Measurements from ENCODE around the gene FRY.

FRY gene

DNA sequence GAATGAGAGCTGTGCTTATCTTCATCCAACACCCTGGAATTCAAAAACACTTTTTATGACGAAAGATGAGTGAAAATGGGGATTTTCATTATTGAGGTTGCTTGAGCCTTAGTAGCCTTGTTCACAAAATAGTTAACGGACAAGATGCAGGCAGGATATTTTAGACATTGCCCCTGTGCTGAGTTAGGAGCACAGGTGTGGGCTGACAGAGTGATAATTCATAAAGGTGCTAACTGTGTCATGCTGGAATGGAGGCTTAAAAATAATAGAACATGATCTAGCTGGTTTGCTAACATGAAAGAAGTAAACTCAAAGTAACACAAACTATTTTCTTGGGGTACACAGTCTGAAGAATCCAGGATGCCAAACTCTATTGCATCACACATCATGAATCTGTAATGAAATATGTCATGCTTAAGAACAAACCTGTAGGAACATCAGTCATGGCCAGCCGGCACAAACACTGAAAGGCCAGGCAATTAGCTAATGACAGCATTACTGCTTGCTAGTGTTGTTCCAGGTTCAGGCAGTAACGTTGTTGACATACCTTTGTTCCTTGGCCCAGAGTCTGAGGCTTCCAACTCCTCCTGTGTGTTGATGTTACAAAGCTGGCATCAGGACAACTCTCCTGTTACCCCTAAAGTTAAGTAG lies 55.3 kb downstream of the FRY start:
- no peaks in the 10 kb centered on the region for H3K9me3 ChIP-seq (ENCODE audit: control insufficient read depth, low read length)
- no peaks in the 10 kb centered on the region for H3K27me3 ChIP-seq (replicated peaks; ENCODE audit: control insufficient read depth, insufficient read depth, low read length)

DNA sequence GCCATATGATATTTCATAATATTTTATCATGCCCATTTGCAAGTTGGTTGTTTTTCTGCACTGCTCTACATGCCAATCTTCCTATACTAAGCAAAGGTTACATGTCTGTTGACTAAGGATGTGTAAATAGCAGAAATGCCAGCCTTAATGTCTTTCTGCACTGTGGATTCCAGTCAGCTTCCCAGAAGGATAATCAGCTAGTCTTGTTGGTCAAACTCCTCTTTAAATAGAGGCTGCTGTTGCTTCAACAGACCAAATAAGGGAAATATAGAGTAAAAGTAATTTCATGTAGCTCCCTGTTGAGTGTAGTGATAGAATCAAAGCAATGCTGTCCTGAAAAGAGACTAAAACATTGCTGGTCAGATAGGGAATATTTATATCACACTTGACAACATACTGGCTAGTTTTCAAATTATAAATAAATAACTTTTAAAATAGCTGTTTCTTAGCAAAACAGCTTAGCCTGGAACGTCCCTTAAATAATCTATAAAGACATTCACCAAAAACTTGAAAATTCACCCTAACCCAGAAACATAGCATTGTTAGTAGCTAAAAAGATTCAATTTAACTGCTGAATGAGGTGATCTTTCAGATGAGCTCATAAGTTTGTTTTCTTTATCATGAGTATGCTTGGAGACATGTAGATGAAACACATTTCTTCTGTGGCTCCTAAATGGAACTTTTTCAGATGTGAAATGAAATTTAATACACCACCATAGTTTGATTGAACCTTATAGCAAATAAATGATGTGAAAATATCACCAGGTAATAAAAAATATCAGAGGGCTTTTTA lies 56.6 kb downstream of the FRY start:
- Histone ChIP-seq H3K36me3 (ENCODE audit: control insufficient read depth, insufficient read depth, low read length, severe bottlenecking) (no peaks in the 10 kb centered on the region), H3K27me3 (replicated peaks; ENCODE audit: control insufficient read depth, insufficient read depth, low read length) (no peaks in the 10 kb centered on the region), H3K9me3 (ENCODE audit: control insufficient read depth, low read length) (no peaks in the 10 kb centered on the region), H3K4me3 (ENCODE audit: low read length) (no peak overlapping the region), H3K9ac (ENCODE audit: low read length) (no peak overlapping the region), H3K4me1 (ENCODE audit: control insufficient read depth, insufficient read depth, low read length) (peaks cover 12% of the 10 kb centered on the region)
- DNase-seq (ENCODE audit: low read depth) = peak; percentile 15

More for the DNA sequence above, 55.3 kb downstream of the FRY start:
- peak; percentile 16 for DNase-seq (ENCODE audit: low read depth)
- no peaks in the 10 kb centered on the region for H3K36me3 ChIP-seq (ENCODE audit: control insufficient read depth, insufficient read depth, low read length, severe bottlenecking)
- peaks cover 12% of the 10 kb centered on the region for H3K4me1 ChIP-seq (ENCODE audit: control insufficient read depth, insufficient read depth, low read length)
- no peak overlapping the region for H3K4me3 ChIP-seq (ENCODE audit: low read length)
- H3K9ac ChIP-seq (ENCODE audit: low read length) = no peak overlapping the region

DNA sequence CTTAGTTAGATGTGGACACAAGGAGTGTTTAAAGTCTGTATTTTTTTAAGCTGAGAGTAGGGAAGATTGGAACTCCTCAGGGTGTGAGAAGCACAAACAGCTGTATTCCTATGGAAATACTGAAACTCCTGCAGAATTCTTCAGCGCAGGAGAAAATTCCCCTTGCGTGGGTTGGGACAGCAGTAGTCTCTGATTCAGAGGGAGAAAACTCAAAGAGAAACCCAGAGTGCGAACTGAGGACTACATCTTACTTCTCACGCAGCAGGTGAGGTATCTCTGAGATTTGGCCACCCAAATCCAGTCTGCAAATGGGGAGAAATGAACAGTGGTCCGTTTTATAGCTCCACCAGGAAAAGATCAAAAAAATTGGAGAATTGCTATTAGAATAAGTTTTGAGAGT lies 60.9 kb downstream of the FRY start:
- Histone ChIP-seq H3K27me3 (replicated peaks; ENCODE audit: control insufficient read depth, insufficient read depth, low read length) (no peaks in the 10 kb centered on the region), H3K9me3 (ENCODE audit: control insufficient read depth, low read length) (no peaks in the 10 kb centered on the region), H3K9ac (ENCODE audit: low read length) (no peak overlapping the region), H3K4me1 (ENCODE audit: control insufficient read depth, insufficient read depth, low read length) (peaks cover 4% of the 10 kb centered on the region), H3K36me3 (ENCODE audit: control insufficient read depth, insufficient read depth, low read length, severe bottlenecking) (no peaks in the 10 kb centered on the region), H3K4me3 (ENCODE audit: low read length) (no peak overlapping the region)
- no peak for DNase-seq (ENCODE audit: low read depth)

DNA sequence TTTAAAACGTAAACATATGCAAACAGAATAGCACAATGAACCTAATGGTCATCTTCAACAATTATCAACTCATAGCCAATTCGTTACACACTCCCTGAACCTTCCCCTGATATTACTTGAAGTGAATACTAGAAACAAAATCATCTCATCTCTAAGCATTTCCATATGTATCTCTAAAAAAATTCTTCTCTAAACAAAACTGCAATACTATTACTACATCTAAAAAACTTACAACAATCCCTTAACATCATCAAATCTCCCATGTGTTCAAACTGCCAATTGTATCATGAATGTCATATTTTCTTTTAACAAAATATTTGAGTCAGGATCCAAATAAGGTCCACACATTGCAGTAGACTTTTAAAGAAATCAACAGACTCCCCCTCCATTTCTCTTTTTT lies 61.4 kb downstream of the FRY start:
- no peaks in the 10 kb centered on the region for H3K9me3 ChIP-seq (ENCODE audit: control insufficient read depth, low read length)
- H3K36me3 ChIP-seq (ENCODE audit: control insufficient read depth, insufficient read depth, low read length, severe bottlenecking) = no peaks in the 10 kb centered on the region
- H3K9ac ChIP-seq (ENCODE audit: low read length) = no peak overlapping the region
- DNase-seq (ENCODE audit: low read depth) = no peak
- peaks cover 2% of the 10 kb centered on the region for H3K4me1 ChIP-seq (ENCODE audit: control insufficient read depth, insufficient read depth, low read length)
- no peak overlapping the region for H3K4me3 ChIP-seq (ENCODE audit: low read length)
- H3K27me3 ChIP-seq (replicated peaks; ENCODE audit: control insufficient read depth, insufficient read depth, low read length) = no peaks in the 10 kb centered on the region

DNA sequence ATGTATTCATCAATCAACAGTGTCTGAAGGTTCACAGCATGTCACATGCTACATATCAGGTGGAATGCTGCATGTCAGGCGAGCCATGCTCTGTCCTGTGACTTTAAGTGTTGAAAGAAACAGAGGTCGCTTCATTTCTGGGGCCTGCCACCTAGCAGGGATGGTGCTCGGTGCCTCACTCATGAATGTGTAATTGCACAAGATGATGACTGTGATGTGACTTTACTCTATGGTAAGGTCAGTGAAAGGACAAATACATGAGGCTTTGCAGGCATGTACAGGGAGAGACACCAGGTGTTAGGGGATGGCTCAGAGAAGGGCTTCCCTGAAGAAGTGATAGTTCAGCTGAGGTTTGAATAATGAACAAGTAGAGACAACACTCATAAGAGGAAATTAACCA lies 66.7 kb downstream of the FRY start:
- H3K4me3 ChIP-seq (ENCODE audit: low read length) = no peak overlapping the region
- no peaks in the 10 kb centered on the region for H3K36me3 ChIP-seq (ENCODE audit: control insufficient read depth, insufficient read depth, low read length, severe bottlenecking)
- no peaks in the 10 kb centered on the region for H3K9me3 ChIP-seq (ENCODE audit: control insufficient read depth, low read length)
- H3K27me3 ChIP-seq (replicated peaks; ENCODE audit: control insufficient read depth, insufficient read depth, low read length) = no peaks in the 10 kb centered on the region
- no peak for DNase-seq (ENCODE audit: low read depth)
- no peak overlapping the region for H3K9ac ChIP-seq (ENCODE audit: low read length)
- H3K4me1 ChIP-seq (ENCODE audit: control insufficient read depth, insufficient read depth, low read length) = no peaks in the 10 kb centered on the region

DNA sequence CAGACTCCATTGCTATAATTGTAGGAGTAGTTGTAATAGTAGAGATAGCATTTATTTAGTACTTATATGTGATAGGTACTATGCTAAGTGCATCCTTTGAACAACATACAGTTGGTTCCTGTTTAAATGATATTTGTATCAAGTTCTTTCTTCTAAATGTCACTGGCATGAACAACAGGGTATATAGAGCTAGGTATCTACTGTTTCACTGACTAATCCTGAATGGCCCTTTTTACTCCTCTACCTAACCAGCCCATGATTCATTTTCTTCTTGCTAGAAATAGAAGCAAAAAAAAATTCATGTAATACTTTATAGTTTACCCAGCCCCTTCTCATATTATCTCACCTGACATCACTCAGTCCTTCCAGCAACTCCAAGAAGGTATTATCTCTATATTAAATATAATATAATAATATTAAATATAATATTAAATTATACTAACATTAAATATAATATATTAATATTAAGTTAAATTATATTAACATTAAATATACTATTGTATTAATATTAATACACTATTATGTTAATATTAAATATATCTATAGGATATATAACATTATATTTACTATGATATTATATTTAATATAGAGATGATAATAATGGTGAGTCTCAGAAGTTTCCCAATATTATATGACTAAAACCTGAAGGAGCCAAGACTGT lies 74.2 kb downstream of the FRY start:
- H3K4me3 ChIP-seq (ENCODE audit: low read length) = no peak overlapping the region
- no peaks in the 10 kb centered on the region for H3K4me1 ChIP-seq (ENCODE audit: control insufficient read depth, insufficient read depth, low read length)
- H3K9ac ChIP-seq (ENCODE audit: low read length) = no peak overlapping the region
- no peak for DNase-seq (ENCODE audit: low read depth)
- no peaks in the 10 kb centered on the region for H3K27me3 ChIP-seq (replicated peaks; ENCODE audit: control insufficient read depth, insufficient read depth, low read length)
- H3K9me3 ChIP-seq (ENCODE audit: control insufficient read depth, low read length) = no peaks in the 10 kb centered on the region
- no peaks in the 10 kb centered on the region for H3K36me3 ChIP-seq (ENCODE audit: control insufficient read depth, insufficient read depth, low read length, severe bottlenecking)

DNA sequence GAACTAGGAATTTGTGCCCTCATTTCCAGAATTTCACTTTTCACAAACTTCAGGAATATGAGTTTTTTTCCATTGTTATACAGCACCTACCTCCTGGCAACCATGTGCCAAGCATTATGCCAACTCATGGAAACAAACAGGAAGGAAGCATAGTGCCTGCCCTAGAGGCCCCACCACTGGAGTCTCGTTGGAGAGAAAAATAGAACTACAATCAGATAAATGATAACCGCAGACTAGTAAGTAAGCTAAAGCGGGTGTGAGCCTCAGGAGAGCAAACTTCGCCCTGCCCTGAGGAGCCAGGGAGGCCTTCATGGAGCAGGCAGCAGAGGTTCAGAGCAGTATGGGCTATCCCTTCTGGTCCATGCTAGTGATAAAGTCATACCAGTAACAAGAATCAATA lies 75.9 kb downstream of the FRY start:
- no peaks in the 10 kb centered on the region for H3K4me1 ChIP-seq (ENCODE audit: control insufficient read depth, insufficient read depth, low read length)
- no peaks in the 10 kb centered on the region for H3K27me3 ChIP-seq (replicated peaks; ENCODE audit: control insufficient read depth, insufficient read depth, low read length)
- H3K9me3 ChIP-seq (ENCODE audit: control insufficient read depth, low read length) = no peaks in the 10 kb centered on the region
- DNase-seq (ENCODE audit: low read depth) = no peak
- H3K9ac ChIP-seq (ENCODE audit: low read length) = no peak overlapping the region
- H3K36me3 ChIP-seq (ENCODE audit: control insufficient read depth, insufficient read depth, low read length, severe bottlenecking) = no peaks in the 10 kb centered on the region
- H3K4me3 ChIP-seq (ENCODE audit: low read length) = no peak overlapping the region

DNA sequence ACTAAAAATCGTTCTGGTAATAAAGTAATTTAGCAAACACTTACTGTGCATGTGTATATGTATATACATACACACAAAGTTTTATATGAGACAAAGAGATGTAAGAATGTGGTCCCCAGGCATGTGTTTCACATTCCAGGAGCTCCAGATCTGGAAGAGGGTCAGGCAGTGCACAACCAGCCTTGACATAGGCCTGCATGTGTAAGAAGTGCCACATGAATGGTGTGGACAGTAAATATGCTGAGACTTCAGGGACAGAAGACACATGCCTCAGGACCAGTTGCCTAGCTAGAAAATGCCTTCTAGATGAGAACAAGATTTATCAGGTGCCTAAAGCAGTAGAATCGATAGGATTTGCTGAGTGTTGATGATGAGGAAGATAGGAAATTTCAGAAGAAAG lies 76.4 kb downstream of the FRY start:
- H3K36me3 ChIP-seq (ENCODE audit: control insufficient read depth, insufficient read depth, low read length, severe bottlenecking) = no peaks in the 10 kb centered on the region
- DNase-seq (ENCODE audit: low read depth) = no peak
- no peak overlapping the region for H3K9ac ChIP-seq (ENCODE audit: low read length)

DNA sequence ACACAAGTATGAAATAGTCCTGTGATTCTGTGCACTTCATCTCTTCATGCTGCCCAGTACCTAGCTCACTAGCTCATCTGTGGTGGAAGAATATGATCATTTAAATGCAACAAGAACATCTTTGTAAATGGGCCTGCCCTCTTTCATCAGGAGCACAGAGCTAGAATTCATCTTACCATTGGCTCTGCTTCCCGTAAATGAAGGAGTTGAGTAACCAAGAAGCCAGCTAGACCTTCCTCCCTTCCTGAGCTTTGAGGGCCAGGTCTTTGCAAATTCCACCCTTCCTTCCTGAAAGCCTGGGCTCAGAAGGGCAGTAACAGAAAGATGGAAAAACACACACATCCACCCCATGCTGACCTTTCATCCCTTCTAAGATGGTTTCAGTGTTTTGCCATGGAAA lies 82.0 kb downstream of the FRY start:
- H3K4me3 ChIP-seq (ENCODE audit: low read length) = no peak overlapping the region
- no peaks in the 10 kb centered on the region for H3K36me3 ChIP-seq (ENCODE audit: control insufficient read depth, insufficient read depth, low read length, severe bottlenecking)
- DNase-seq (ENCODE audit: low read depth) = no peak
- H3K27me3 ChIP-seq (replicated peaks; ENCODE audit: control insufficient read depth, insufficient read depth, low read length) = no peaks in the 10 kb centered on the region
- H3K9ac ChIP-seq (ENCODE audit: low read length) = no peak overlapping the region
- no peaks in the 10 kb centered on the region for H3K9me3 ChIP-seq (ENCODE audit: control insufficient read depth, low read length)
- peaks cover 17% of the 10 kb centered on the region for H3K4me1 ChIP-seq (ENCODE audit: control insufficient read depth, insufficient read depth, low read length)

More for the DNA sequence above, 76.4 kb downstream of the FRY start:
- no peaks in the 10 kb centered on the region for H3K27me3 ChIP-seq (replicated peaks; ENCODE audit: control insufficient read depth, insufficient read depth, low read length)
- H3K9me3 ChIP-seq (ENCODE audit: control insufficient read depth, low read length) = no peaks in the 10 kb centered on the region
- no peaks in the 10 kb centered on the region for H3K4me1 ChIP-seq (ENCODE audit: control insufficient read depth, insufficient read depth, low read length)
- no peak overlapping the region for H3K4me3 ChIP-seq (ENCODE audit: low read length)

DNA sequence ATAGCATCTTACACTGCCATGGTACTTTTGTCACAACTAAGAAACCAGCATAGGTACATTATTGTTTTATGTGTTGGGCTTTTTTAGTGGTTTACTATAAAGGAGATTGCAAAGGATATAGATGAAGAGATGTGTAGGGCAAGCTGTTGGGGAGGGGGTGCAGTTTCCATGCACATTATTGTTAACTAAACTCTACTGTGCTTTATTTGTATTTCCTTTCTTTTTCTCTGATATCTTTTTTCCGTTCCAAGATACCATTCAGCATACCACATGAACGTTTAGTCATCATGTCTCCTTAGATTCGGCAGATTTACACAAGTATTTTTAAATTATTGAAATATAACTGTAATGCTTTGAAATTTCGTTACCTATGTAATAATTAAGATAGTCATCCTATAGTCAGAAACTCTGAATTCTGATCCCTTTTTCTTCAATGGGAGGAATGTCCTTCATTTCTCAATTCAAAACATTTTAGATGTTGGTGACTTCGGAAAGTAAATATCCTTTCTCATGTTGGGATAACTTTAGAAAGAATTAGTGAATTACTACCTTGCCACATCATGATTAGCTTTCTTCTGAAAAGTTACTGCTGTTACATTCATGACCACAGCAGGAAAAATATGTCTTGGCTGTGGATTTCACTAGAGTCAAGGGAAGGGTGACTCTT lies 82.8 kb downstream of the FRY start:
- Histone ChIP-seq H3K27me3 (replicated peaks; ENCODE audit: control insufficient read depth, insufficient read depth, low read length) (no peaks in the 10 kb centered on the region), H3K9me3 (ENCODE audit: control insufficient read depth, low read length) (no peaks in the 10 kb centered on the region), H3K36me3 (ENCODE audit: control insufficient read depth, insufficient read depth, low read length, severe bottlenecking) (no peaks in the 10 kb centered on the region), H3K9ac (ENCODE audit: low read length) (no peak overlapping the region), H3K4me1 (ENCODE audit: control insufficient read depth, insufficient read depth, low read length) (peaks cover 17% of the 10 kb centered on the region), H3K4me3 (ENCODE audit: low read length) (no peak overlapping the region)
- DNase-seq (ENCODE audit: low read depth) = no peak

DNA sequence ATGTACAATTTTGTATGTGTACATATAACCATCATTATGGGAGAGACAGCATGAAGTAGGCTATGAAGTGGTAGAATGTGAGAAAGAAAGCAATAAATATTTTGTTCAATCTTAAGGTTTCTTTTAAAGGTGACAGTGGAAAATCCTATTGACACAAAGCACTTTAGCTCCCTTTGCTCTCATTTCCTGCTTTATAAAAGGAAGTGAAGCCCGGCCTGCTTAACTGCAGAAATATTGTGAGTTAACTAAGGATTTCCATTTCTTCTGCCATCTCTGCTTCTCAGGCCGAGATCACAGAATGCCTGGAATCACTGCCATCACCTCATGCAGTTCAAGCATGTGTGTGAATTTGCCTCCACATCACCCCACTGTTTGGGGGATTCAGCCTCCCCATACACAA lies 83.5 kb downstream of the FRY start:
- Histone ChIP-seq H3K27me3 (replicated peaks; ENCODE audit: control insufficient read depth, insufficient read depth, low read length) (no peaks in the 10 kb centered on the region), H3K9ac (ENCODE audit: low read length) (no peak overlapping the region), H3K4me1 (ENCODE audit: control insufficient read depth, insufficient read depth, low read length) (peaks cover 17% of the 10 kb centered on the region), H3K4me3 (ENCODE audit: low read length) (no peak overlapping the region), H3K36me3 (ENCODE audit: control insufficient read depth, insufficient read depth, low read length, severe bottlenecking) (no peaks in the 10 kb centered on the region), H3K9me3 (ENCODE audit: control insufficient read depth, low read length) (no peaks in the 10 kb centered on the region)
- no peak for DNase-seq (ENCODE audit: low read depth)

All from adipocyte (in vitro differentiated cells).